Measurements from ENCODE around the gene UROS.

UROS gene

DNA sequence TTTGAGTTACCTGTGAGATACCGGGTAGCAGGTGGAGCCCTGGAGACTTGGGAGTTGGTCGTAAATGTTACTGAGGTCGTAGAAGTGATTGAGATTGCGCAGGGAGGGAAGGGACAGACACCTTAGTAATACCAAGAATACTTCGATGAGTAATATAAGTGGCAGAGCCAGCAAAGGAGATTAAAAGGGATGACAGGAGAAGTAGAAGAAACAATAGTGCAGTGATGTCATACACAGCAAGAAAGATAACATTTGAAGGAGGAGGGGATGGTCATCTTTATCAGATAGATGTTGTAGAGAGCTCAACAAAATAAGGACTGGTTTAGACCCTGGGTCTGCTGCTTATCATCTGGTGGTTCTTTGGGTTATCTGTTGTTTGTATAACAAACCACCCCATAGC lies 5.3 kb upstream of the UROS start:
- no peak for DNase-seq

DNA sequence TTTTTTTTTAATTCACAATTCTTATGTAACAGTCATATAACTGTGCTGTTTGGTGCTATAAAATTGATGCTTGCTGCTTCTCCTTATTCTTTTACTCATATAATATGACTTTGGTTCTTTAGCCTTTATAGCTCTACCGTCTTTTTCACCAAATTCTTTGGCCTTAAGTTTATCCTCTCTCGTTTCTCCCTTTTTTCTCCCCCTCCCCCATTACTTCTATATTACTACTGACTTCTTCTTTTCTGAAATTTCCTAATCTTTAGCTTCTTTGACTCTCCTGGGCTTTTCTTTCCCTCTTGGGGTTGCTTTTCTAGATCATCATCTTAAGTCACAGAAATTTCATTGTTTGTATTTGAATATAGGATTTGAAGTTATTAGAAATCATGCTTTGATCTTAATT lies 4.1 kb upstream of the UROS start:
- DNase-seq, result no peak

GRCh38 chr10:125824736-125825135 lies 1.7 kb upstream of the UROS start:
- no peak for DNase-seq

DNA sequence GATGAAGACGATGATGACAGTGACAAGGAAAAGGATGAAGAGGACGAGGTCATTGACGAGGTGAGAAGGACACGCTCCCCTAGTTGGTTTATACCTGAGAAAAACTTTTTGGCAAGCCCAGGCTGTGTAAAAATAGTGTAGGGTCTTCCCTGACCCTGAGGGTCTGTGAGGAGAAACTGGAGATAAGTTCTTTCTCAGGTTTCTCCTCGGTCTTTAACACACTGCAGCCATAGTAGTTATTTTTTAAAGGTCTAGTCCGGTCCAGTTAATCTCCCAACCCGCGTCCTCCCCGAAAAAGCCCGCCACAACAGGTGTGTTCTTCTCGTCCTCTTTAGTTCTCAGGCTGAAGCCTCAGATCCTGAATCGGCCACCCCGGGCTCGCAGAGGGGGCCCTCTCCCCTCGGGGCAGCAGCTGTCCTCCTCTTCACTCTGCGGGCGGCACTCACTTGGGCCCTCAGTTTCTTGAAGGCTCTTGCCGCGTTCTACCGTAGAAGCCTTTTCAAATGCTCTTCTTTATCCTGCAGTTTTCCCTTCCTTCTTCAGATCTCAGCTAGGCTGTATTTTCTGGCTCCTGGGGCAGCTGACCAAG lies 699 bp upstream of the UROS start:
- DNase-seq, result peak in 2 of 3 experiments; percentile 12 to 23

DNA sequence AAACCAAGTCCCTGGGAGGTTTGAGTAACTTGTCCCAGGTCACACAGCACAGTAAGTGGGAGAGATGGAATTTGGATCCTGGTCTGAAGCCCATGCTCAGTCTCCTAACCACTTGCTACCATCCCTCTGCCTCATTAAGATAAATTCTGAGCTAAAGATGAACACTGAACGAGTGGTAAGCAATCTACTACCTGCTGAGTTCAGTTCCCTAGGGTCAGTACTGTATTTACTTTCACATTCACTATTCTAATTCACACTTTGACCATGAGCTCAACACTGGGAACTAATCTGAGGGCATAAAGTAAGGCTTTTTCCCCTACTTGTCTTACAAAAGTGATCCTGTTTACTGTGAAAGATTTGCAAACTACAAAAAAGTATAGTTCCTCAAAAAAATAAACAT lies 2.4 kb downstream of the UROS start:
- DNase-seq, result no peak

DNA sequence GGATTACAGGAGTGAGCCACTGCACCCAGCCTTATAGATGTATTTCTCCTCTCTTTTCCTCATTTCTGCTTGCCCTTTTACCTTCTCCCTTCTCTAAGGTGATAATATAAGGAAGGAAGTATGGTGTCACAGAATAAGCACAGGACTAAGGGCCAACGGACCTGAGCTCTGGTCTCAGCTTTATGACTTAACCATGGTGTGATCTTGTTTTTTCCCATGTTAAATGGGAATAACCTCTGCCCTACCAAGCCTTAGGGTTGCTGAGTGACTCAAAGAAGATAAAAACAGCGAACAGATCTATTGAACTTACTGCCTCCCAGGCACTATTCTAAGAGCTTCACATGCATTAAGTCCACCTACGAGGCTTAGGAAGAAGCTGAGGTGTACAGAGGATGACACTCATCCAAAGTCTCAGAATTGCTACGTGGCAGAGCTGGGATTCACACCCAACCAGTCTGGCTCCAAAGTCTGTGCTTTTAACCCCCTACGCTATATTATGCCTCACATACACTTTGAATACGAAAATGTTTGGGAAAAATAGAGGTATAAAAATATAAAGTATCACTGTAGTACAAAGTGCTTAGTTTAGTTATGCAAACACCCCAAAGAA lies 5.6 kb downstream of the UROS start:
- no peak for DNase-seq

GRCh38 chr10:125816548-125816947 lies 6.5 kb downstream of the UROS start:
- DNase-seq, result no peak

- no peak for DNase-seq
Measured at GRCh38 chr10:125815764-125816163, 7.3 kb downstream of the UROS start.

DNA sequence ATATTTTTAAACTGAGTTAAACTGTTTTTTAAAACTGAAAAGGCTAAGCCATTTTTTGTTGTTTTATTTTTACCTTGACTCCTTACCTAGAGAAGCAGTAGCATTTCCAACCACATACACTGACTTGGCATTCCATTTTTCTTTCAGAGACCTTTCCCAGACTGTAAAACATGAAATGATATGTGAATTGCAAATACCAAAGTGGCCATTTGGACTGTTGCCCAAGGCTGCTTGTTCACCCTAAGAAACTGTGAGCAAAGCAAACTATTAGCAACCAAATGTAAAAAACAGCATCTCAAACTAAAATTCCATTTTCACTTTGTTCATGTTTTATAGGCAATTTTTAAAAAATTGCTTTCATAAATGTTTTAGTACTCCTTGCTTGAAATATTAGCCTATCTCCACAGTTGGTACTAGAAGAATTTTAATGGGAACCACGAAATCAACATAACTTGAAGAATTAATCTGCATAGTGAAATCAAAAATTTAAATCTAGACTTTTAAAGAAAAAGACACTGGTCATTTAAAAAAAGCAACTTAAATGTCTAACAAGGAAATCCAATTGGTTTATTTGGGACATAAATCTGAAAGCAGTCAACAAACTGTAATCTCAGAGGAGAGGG lies 10.8 kb downstream of the UROS start:
- DNase-seq, result no peak

DNA sequence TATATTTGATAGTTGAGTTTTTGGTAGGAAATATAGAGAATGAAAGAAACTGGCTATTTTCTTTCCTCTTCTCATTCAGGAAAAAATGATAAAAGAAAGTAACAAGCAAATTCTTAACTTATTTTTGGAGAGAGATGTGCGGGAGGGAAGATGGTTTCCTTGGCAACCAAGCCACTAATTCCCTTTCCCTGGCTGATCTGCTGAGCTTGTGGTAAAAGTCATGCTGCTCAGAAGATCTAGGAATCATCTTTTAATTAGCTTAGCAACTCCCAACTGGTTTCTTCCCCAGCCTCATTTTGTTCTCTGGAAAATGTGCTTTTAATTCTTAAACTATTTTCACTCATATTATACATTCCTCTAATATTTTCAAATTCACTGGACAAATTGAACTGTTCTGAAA lies 11.8 kb downstream of the UROS start:
- no peak for DNase-seq

DNA sequence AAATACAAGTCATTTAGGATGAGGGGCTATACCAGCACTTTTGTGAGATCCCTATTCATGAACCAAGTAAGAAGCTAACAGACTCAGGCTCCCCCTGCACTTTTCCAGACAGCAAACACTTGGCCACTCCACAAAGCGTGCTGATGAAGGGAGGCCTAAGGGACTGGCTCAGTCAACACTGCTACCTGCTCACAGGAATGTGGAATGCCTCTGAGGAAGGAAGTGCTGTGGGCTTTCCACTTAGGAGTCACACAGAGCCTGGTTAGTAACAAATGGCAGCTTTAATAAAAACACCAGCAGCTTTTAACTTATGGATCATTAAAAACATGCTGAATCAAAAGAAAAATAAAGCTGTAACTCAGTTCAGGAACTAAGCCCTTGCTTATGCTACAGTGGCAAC lies 15.0 kb downstream of the UROS start:
- no peak for DNase-seq

- DNase-seq, result no peak
Measured at GRCh38 chr10:125802739-125803138, 20.3 kb downstream of the UROS start.

- DNase-seq, result no peak
Measured at GRCh38 chr10:125802131-125802530, 20.9 kb downstream of the UROS start.

- no peak for DNase-seq
Measured at GRCh38 chr10:125801574-125801973, 21.5 kb downstream of the UROS start.

- DNase-seq, result no peak
Measured at GRCh38 chr10:125799451-125800182, 23.4 kb downstream of the UROS start.

GRCh38 chr10:125797994-125798662 lies 24.9 kb downstream of the UROS start:
- no peak for DNase-seq

DNA sequence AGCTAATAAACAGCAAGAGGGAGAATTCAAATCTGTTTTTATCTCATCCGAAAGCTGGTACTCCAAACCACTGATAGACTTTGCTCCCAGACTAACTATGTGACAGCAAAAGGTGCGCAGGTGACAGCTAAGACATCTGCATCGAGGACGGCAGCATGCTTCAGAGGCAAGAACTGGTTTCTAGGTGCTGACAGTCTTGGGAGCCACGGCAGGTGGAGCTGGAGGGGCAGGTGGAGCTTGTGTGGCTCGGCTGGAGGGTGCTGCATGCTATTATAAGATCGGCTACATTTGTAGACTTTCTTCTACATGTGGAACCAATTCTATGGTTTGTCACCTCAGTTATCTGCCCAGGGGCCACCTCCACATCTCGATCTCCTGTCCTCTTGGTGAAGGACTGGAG lies 25.6 kb downstream of the UROS start:
- no peak for DNase-seq

- no peak for DNase-seq
Measured at GRCh38 chr10:125795637-125796190, 27.3 kb downstream of the UROS start.

DNA sequence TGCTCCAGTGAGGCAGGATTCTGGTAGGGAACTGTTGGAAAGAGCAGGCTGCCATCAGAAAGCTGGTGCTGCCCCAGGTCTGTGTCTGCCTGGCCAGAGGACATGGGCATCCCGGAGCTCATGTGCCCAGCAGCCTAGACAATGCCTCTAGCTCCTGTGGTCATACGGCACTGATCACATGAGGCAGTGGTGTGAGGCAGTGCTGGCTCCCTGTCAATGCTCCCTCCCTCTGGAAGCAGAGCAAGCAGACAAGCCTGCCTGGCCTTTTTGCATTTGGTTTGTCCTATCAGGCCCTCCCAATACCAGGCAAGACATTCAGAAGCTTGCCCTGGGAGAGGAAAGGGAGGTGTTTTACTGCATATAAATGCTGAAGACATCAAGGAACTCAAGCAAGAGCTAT lies 27.9 kb downstream of the UROS start:
- no peak for DNase-seq

- no peak for DNase-seq
Measured at GRCh38 chr10:125792342-125793300, 30.4 kb downstream of the UROS start.

DNA sequence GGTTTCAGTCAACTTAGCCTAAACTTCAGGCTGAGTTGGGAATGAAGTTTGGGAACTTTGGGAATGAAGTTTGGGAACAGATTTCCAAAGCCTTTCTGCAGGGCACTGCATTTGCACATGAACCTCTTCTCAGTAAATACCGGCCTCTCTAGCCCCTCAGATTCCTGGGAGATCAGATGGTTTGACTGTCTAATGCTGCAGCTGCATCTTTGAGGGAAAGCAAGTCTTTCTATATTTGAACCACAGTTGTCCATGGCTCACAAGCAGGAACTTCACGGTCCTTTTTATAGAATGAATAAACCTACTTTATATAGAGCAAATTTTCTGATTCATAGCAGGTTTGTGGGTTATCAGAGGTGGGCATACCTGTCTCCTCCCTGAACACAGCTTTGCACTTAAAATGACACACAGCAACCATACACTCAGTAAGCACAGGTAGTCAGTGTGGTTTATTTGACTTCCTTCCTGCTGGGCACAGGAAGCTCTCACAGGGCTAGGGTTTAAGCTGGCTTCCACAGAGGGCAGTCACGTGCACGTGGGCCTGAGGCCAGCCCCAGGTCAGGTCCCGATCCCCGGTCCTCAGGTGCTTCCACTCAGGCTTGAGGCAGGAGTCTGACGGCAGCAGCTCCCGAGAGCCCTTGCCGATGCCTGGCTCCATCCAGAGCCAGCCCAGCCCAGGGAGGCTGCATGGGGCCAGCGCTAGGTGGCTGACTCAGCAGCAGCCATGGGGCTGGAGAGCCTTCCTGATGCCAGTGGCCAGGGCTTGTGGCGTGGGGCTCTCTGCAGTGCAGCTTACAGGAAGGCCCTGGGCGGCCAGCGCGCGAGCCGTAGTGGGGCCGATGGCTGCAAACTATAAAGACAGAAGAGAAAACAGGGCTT lies 34.7 kb downstream of the UROS start:
- DNase-seq, result no peak
